ENCODE results near the gene KCNMA1.
"Not testable (repeated sequence)": the region's sequence is repeated elsewhere in the genome, so short reads cannot be mapped to it uniquely, and the experiment has no call there.

KCNMA1 gene

DNA sequence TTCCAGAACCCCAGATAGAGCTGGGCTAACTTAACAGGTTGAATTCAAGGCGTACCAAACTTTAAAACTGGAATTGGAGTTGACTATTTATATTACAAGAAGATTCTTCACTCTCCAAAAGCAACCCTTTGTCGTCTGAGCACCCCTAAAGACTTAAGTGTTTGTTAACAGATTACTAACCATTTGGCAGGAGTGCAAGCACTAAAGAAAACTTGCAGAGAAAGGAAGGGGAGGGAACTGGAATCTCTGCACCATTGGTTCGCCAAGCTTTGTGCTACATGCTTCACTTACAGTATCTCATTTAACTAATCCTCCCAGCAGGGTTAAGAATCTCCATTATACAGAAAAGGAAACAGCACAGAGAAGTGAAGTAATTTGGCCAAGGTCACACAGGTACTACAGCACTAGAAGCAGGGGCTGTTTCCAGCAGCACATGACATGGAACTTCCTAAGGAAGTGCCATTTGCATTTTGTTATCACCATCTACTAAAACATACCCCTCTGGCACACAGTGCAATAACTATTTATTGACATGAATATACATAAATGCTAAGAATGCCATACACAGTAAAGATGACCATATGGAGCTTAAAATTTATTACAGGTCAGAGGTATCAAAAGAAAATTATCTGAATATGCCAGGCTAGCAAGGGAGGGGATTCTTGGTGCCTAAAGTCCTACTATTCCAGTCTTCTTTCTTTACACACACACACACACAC is 201.2 kb downstream of the KCNMA1 start:
- no peak for DNase-seq

DNA sequence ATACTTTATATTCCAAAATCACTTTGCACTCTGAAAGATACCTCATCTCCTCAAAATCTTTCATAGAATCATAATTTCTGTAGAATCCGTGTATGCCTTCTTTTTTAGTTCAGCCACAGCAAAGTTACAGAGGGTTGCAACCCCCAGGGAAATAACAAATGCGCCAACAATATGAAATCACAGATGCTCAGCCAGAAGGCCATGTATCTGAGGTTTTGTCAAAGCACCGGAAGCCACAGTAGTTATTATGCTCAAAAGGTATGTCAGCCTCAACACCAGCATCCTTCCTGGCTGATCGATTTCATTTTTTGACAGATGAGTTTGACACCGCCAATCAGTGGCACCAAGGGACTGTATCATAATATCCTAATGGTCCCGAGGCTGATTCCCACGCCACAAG is 204.1 kb downstream of the KCNMA1 start:
- DNase-seq: no peak

DNA sequence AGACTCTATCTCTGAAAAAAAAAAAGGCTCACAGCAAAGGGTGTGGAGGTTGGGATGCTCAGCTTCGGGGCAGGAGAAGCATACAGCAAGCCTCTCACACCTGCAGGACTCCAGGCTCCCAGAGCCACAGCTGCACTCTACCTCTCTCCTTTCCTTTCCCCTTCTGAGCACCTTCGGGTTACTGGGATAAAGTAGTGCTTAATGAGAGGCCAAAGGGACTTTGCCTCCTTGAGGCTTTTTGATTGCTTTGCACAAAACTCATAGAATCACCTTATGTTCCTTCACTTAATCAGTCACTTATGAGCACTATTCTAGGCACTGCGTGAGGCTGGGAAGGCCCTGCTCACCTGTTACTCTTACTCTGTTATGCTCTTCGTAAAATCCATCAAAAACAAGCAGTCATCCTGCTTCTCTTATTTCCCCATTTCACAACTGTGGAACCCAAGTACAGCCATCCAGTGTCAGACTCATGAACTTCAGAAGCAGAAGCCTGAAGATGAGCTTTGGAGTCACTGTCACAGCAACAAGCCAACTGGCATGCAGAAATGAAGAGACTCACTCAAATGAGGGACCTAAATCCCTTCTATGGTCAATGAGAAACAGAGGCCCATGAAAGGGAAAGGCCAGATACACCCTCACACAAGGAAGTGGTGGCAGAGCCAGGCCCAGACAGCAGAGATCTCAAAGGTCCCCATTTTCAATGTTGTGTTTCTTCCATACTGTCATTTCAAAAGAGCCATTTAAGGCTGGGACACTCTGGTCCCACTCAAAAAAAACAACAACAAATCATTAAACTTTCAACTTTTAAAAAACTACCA is 205.4 kb downstream of the KCNMA1 start:
- DNase-seq: no peak

DNA sequence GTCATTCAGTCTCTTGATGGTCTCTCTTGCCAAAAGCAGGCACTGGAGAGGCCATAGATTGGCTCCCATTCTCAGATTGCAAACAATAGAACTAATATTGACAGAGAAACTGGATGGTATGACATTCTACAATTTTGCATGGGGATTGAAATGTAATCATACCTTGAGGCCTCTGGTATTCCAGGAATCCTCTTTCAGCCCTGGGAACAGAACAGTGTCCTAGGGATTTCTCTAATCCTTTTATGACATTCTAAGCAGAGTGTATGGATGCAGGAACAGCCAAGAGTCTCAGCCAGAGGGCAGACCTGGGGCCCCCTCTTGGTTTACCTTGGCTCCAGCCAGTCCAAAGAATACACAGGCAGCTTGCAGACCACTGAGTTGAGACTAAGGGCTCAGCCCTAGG is 206.4 kb downstream of the KCNMA1 start:
- DNase-seq: peak; percentile 60

DNA sequence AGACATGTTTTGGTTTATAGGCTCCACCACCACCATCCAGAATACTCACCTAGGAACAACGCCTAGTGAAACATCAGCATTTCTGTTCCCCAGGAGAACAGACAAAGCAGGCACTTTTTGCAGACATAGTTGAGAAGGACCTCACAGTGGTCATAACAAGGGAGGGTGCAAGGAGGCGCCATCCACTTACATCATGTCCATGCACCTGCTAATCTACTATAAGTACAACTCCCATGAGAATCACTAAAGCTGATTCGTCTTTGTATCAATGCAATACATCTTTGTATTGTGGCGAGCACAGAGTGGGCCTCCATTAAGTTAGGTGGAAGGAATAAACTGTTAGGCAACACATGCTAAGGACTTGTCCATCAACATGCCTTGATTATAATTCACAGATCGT is 207.1 kb downstream of the KCNMA1 start:
- DNase-seq: no peak

DNA sequence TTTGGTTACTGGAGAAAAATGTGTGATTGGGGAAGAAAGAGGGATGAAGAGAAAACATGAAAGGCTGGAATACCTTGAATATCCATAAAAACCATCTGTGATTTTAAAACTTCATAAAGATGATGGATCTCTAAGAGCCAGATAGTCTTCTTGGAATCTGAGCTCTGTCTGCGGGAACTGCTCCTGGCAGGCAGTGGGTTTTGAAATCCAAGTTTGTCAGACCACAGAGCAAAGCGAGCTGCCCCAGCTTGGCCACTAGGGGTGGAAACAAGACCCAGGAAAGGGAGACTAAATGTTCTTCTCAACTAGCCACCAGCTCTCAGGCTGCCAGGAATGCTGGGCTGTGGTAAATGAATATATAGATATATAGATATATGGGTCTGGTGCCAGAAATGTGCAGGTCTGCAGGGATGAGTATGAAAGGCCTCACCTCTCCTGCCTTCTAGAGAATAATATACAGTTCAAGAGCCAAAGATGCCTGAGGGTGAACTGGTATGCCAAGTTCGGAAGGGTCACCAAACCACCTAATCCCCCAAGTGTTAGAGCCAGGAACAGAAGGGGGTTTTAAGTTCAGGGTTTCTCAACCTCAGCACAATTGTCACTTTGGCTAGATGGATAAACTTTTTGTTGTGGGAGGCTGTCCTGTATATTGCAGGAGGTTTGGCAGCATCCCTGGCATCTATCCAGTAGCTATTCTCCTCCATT is 208.8 kb downstream of the KCNMA1 start:
- no peak for DNase-seq

DNA sequence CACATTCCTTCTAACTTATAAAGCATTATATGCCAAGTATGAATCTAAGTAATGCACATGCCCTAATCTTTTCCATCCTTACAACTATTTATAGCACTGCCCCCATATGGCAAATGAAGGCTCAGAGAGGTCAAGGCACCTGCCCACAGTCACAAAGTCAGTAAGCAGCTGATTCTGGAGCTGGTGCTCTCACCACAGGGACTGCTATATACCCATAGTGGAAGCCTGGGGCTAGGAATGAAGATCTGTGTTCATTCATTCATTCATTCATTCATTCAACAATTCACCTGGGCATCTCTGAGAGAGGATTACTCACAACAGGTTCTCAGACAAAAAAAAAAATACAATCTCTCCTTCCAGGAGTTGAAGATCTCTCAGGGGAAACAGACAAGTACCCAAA is 213.4 kb downstream of the KCNMA1 start:
- no peak for DNase-seq

DNA sequence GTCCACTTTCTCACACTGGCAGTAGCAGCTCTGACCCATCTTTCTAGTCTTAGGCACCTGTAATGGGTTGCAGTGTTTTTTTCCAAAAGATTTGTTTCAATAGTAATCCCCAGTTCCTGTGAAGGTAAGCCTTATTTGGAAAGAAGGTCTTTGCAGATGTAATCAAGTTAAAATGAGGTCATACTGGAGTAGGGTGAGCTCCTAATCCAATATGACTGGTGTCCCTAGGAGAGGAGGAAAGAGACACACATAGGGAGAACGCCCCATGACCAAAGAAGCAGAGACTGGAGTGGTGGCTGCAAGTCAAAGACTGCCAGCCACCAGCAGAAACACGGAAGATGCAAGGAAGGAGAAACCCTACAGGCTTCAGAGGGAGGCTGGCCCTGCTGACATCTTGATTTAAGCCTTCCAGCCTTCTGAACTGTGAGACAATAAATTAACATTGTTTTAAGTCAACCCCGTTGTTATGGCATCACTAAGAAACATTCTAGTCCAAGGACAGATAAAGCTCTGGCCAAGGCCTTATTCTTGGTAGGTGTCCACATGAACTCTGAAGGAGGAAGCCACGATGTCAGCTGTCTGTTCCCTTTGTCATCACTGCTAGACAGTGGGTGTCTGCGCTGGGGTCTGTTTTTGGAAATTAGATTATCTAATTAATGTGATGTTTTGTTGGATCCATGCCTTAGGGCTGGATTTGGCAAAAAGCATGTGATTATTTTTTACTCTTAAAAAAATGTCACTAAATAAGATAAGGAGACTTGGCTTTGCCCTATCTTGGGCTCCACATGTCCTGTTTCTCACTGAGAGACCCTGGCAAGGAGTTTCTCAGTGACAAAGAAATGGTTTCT is 214.9 kb downstream of the KCNMA1 start:
- no peak for DNase-seq

DNA sequence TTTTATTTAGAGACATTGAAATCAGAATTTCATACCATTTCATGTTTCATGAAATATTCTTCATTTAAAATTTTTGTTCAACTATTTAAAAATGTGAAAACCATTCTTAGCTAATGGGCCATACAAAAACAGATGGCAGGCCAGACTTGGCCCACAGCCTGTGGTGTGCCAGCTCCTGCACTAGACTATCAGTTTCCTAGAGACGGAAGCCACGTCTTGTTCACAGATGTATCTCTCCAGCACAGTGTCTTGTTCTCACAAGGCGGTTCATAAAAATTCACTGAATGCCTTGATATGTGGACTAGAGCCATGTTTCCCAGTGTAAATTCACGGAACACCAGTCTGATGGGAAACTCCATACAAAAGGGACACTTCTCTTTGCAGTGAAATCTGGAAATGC is 216.0 kb downstream of the KCNMA1 start:
- no peak for DNase-seq

DNA sequence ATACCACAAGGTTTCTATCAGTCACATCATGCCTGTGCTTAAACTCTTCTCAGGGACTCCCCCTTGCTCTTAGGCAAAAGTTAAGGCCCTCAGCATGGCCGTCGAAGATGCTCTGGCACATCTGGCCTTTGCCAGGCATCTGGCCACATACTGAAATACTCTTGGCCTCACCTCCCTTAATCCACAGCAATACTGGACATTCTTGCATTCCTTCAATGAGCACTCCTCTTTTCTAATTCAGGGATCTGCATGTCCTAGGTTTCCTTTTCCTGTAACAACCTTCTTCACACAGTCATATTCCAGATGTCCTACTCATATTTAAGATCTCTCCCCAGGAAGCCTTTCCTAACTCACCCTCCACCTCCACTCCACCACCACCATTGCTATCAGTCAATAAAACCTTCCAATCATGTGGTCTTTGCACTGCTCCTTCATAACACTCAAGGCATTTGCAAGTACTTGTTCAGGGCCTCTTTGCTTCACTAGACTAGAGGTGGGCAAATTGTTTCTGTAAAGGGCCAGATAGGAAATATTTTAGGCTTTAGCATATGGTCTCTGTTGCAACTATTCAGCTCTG is 216.6 kb downstream of the KCNMA1 start:
- no peak for DNase-seq

DNA sequence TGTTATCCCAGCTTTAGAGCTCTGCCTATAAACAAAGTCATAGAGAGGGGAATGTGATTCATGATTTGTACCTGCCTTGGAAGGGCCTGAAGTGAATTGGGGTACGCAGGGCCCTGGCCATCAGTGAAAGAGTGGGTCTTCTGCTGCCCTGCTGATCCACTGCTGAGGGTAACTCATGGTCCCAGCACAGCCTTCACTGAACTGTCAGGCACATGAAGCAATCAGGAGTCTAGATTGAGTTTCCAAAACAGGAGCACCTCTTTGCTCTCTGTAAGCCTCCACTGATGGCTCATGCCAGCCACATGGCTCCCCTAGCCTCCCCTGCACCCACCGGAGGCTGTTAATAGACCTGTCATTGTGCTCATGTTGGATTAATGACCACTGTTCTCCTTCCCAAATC is 217.6 kb downstream of the KCNMA1 start:
- no peak for DNase-seq

DNA sequence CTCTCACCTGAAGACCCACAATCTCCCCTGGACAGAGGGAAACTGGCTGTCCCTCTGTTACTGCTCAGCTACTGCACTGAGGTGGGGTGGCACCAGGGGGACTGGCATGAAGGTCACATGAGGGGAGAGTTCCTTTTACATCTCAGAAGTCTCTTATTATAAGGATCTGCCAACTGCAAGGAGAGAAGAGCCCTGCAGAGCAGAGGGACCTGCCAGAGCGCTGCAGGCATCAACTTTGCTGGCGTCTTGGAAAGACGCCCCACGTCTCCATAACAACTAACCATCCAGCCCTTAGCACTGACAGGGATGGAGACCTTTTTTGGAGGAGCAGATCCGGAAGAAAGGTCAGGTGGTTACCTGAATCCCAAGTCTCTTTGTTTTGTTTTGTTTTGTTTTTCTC is 218.6 kb downstream of the KCNMA1 start:
- DNase-seq: no peak

DNA sequence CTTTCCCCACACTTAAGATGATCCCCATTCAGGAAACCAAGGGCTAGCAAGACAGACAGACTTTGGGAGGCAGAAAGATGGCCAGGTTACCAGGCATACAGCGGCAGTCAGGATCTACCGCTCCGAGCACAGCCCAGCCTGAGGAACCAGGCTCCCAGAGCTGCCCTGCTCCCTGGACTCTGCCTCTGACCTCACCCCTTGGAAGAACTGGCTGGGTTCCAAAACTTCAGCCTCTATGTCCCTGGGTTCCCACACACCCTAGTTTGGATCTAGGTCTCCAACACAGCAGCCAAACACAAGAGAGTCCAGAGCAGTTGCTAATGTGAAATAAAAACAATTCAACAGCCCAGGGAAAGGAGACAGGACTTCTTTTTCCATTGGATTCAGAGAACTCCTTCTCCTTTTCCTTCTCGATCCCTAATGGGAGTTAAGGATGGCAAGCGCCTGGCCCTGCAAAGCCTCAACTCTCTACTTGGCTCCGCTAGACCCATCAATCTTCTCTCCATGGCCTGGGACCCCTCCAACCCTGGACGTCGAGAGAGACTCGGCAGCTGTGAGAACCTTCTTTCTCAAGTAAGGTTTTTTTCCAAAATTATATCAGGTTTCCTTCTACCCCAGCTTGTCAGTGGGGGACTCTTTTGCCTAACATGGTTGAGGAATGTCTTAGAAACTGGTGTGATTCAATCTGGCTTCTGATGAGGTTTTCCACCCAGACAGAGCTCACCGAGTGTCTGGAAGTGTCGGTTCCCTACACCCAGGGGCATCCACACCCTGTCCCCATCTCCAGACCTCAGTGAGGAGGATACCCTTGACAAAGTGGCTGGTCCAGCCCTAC is 219.6 kb downstream of the KCNMA1 start:
- no peak for DNase-seq

DNA sequence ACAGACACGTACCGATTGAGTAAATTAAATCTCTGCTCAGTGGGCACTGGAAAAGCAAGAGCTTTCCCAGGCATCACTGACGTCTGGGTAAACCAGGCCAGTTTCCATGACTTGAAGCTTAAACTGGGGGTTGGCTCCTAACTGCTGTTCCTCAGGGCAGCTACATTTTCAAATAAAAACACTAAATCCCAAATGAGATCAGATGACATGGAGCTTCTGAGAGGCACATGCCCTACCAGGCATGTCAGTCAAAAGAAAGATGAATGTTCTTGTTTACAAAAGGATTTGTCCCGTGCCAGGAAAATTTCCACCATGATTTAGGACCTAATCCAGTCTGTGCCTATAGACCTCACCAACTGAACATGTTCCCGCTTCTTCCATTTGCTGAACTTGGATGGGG is 220.2 kb downstream of the KCNMA1 start:
- no peak for DNase-seq

DNA sequence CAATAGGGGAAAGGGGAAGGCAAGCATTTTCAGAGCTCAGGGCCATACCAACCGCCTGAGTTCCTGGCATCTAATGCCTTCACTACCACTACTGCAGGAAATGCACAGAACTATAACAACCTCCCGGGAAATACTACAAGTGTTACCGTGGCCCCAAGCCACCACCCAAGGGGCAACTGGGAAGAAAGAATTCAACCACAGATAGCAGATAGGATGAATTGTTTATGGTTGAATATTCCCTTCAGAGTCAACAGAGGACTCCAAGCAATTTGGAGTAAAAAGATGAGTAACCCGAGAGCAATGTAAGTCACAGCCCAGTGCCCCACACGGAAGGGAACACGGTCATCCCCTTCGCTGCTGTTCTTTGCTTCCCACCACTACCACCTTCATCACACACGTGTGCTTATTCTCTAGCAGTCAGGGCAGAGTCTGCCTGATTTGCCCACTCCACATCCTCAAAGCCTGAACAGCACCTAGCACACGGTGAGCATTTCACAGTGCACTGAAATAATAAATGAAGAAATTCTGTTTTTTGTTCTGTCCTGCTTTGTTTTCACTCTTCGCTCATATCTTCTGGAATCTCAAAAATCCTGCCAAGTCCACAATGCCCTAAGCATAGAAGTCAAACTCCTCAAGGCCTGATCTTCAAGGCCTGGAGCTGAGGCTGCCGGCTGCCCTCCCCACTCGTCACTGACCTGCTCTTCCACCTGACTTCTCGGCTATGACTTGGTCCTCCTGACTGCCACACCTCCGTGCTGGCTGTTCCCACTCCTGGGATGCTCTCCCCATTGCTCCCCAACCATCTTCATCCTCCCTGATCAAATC is 221.1 kb downstream of the KCNMA1 start:
- no peak for DNase-seq

DNA sequence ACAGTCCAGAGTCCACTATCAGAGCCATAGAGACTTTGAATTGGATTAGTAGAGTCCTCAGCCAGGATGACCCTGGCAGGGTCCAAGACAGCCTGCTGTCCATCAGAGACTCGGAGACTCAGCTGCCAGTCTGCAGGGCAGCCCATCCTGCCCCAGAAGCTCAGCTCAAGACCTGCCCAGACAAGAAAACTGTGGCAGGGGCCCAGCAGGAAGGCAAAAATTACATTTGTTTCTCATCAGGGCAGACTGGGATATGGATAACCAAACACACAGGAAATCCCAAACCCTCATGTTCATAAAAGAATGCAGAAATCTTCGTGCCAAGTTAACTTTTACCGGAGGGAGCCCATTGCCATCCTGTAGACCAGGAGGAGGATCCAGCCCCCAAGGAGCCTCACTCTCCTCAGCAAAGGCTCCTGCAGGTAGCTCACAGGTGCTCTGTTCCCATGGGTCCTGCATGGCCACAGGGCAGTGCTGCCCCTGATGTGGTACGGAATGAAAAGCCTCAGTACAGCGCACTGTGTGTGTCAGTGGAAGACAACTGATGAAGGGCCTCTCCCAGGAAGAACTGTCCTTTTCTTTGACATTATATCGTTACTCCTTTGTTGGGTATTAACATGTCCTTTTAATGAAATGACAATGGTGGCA is 222.2 kb downstream of the KCNMA1 start:
- no peak for DNase-seq

DNA sequence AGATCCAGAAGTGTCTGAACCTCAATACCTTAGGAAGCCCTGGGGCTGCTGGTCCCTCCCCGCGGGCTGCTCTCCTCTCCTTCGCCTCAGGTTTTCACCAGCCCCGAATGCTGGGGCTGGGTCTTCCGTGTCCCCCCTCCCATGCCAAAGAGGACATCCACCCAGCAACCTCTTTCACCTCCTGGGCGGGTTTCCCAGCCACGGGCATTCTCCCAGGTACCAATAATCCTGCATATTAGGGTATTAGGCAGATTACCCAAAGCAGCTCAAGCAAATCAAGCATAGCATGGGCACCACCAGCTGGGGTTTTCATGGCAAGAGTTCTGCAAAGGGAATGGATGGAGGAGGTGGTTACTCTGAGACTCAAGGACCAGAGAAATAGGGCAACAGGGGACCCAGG is 224.4 kb downstream of the KCNMA1 start:
- no peak for DNase-seq

DNA sequence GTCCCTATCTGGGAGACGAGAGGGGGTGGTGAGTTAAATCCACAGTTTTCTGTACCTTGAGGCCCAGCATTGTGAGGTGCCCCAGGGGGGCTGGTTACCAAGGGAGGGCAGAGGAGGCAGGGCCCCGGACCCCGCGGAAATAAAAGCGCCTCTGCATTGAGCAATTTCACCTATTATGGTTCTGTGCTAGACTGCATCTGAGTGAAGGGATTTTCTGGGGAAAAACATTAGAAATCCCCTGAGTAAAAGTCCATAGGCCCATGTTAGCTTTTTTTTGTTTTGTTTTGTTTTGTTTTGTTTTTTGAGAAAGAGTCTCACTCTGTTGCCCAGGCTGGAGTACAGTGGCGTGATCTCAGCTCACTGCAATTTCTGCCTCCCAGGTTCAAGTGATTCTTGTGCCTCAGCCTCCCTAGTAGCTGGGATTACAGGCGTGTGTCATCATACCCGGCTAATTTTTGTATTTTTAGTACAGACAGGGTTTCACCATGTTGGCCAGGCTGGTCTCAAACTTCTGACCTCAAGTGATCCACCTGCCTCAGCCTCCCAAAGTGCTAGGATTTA is 225.0 kb downstream of the KCNMA1 start:
- not testable (repeated sequence) for DNase-seq

DNA sequence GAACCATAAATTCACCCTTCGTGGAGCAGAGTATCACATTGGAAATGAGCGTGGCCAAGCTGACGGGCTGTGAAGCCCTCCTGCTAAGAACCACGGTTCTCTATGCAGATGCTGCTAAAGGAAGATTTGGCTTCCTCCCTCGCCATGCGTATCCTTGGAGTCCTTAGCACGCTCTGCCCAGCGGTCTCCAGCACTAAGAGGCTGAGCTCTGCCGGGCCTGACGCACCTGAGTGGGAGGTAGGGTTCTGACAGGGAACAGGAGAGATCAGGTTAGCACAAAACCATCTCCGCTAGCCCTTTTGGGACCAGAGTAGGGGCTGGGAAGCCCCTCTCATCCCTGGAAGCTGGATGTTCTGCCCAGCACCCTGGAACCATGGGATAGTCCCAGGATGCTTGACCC is 225.8 kb downstream of the KCNMA1 start:
- DNase-seq: no peak

DNA sequence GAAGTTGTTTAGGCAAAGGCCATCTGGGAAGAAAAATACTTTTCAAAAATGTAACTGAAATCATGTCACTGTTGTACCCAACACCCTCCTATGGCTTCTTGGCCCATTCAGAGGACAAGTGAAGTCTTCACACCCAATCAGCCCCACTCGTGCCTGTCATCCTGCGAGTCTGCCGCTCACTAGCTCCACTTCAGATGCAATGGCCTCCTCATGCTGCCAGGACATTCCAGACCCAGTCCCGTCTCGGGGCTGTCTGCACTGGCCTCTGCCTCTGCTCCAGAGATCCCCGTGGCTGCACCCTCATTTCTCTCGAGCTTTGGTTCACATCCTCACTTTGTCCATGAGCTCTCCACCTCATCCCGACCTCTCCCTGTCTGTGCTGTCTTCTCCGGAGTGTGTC is 227.1 kb downstream of the KCNMA1 start:
- DNase-seq: no peak
